WI38 (cell line): ENCODE data around the gene TMEM143.
"Not testable (repeated sequence)": the region's sequence is repeated elsewhere in the genome, so short reads cannot be mapped to it uniquely, and the experiment has no call there.

ENCODE experiments used
- H3K4me3 ChIP-seq: 2 replicates; pipeline ENCODE4 v1.5.1; 2011; ENCODE audit warnings: low read depth, mild to moderate bottlenecking, control low read depth, low read length
- TF ChIP-seq, protein P1 (sequence below): IDR thresholded peaks from 2 replicates; pipeline ENCODE4 v1.5.1; 2012; ENCODE audit warnings: low read depth, mild to moderate bottlenecking, control low read depth, low read length

The TMEM143 gene

DNA sequence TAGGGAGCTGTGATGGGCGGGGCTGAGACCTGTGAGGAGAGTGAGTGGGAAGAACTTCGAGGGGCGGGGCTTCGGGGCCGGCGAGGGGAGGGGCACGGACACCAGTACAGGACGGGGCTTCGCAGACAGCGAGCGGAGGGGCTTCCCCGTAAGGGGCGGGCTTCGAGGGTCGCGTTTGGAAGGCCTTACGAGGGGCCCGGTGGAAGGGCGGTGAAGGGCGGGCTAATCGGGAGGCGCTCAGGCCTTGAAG, 42.4 kb downstream of the TMEM143 start:
- TF ChIP-seq, protein P1, sequence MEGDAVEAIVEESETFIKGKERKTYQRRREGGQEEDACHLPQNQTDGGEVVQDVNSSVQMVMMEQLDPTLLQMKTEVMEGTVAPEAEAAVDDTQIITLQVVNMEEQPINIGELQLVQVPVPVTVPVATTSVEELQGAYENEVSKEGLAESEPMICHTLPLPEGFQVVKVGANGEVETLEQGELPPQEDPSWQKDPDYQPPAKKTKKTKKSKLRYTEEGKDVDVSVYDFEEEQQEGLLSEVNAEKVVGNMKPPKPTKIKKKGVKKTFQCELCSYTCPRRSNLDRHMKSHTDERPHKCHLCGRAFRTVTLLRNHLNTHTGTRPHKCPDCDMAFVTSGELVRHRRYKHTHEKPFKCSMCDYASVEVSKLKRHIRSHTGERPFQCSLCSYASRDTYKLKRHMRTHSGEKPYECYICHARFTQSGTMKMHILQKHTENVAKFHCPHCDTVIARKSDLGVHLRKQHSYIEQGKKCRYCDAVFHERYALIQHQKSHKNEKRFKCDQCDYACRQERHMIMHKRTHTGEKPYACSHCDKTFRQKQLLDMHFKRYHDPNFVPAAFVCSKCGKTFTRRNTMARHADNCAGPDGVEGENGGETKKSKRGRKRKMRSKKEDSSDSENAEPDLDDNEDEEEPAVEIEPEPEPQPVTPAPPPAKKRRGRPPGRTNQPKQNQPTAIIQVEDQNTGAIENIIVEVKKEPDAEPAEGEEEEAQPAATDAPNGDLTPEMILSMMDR, result no peak
- peak overlapping the region; percentile 46 for H3K4me3 ChIP-seq

- H3K4me3 ChIP-seq, result no peak overlapping the region
- TF ChIP-seq, protein P1, result peak; percentile 70
Measured at GRCh38 chr19:48319647-48320541, 43.8 kb downstream of the TMEM143 start.

DNA sequence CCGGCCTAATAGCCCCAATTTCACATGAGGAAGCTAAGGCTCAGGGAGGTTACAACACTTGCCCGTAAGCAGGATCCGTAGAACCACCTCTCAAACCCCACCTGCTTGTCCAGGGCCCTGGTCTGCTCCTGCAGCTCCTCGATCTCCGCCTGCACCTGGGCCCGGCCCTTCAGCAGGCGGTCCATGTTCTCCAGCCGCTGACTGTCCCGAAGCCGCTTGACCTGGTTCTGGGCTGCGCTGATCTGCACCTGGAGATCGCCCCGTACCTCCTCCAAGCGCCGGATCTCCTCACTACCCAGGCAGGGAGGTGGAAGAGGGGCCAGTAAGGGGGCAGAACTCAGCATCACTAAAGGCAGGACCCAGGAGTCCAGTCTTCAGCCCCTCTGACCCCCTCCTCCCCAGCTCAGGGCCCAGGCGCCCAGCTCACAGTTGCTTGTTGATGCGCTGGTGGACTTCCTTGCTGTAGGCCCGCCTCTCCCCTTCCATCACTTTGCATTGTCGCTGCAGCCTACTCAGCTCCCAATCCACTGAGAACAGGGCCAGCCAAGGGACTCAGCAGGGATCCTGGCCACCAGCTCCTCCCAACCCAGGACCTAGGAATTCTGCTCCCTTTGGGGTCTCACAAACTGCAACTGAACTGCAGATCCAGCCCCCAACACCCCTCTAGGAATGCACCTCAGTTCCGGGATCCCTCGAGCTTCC, 45.3 kb downstream of the TMEM143 start:
- TF ChIP-seq, protein P1, result no peak
- no peak overlapping the region for H3K4me3 ChIP-seq

GRCh38 chr19:48317708-48317960, 46.1 kb downstream of the TMEM143 start:
- not testable (repeated sequence) for H3K4me3 ChIP-seq

GRCh38 chr19:48315712-48316111, 48.0 kb downstream of the TMEM143 start:
- TF ChIP-seq, protein P1, result no peak
- H3K4me3 ChIP-seq, result no peak overlapping the region

DNA sequence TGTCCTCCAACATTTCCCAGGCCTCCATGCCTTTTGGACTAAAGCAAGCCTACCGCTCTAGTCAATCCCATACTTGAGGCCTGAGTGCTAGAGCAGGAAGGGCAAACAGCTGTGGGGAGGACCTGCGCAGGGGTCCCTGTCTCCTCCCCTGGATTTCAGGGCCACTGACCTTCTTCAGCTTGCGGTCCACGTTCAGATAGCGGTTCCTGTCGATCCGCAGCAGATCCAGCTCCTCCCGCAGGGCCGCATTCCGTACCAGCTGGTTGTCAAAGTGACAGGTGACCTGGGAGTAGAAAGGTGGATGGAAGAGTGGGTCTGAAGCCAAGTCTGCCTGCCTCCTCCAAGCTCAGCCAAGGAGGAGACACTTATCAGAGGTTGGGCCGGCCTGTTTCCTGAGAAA, 52.4 kb downstream of the TMEM143 start:
- no peak overlapping the region for H3K4me3 ChIP-seq
- TF ChIP-seq, protein P1, result no peak

DNA sequence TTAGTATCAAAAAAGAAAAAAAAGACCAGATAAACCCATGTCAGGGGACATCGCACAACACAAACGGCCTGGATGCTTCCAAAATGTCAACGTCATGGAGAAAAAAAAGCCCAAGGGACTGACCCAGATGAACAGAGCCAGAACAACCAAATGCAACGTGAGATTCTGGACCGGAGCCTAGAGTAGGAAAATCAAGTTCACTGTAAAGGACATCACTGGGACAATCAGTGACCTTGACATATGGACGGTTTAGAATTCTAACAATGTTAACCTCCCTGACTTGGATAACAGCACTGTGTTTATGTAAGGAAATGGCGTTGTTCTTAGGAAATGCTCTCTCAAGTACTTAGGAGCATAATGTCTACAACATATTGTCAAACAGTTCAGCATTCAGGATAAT, 53.5 kb downstream of the TMEM143 start:
- TF ChIP-seq, protein P1, result no peak
- H3K4me3 ChIP-seq, result no peak overlapping the region

DNA sequence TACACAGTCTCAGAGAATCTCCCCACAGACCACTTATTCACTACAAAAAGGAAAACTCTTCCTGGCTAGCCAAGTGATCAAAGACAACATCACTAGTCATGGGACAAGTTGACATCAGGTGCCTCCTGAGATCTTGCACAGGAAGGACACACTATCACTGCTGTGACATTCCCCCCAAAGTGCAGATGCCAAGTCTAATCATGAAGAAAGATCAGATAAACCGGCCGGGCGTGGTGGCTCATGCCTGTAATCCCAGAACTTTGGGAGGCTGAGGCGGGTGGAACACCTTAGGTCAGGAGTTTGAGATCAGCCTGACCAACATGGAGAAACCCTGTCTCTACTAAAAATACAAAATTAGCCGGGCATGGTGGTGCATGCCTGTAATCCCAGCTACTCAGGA, 54.0 kb downstream of the TMEM143 start:
- not testable (repeated sequence) for H3K4me3 ChIP-seq
